ENCODE data around the gene AACS.

GRCh38 chr12:125068391-125068790, 3.2 kb downstream of the AACS start:
- no peak for TF ChIP-seq CTCF (IDR thresholded peaks at IDR 0.05; ENCODE audit: low read length)
- TF ChIP-seq EZH2phosphoT487 (IDR thresholded peaks at IDR 0.05; ENCODE audit: low read length) = no peak

All from MM.1S (cell line).